Endothelial cell of umbilical vein (primary cell): ENCODE data around the gene MUC20. TPM values are rescaled to one million over a fixed set of nuclear protein-coding genes. Genes with fewer than 3 reads are reported as not detected.

Experiments
- BruUV-seq: library from RNA; stranded (reverse); fragments of 400-500 nt; replicated peaks from 2 replicates; lab custom pipeline; 2021; lab: Mats Ljungman, UMichigan
- CTCF ChIA-PET: fragments of 300-600, 350-600 bp; sonication (Branson Sonifier 250); formaldehyde crosslinking; loops from one replicate; lab custom pipeline; 2021; ENCODE audit warnings: antibody characterized with exemption, inconsistent platforms; lab: Charles Lee
- POLR2A ChIA-PET: fragments of 300-600, 350-600 bp; sonication (Branson Sonifier 250); formaldehyde crosslinking; loops from one replicate; lab custom pipeline; 2021; ENCODE audit warnings: antibody characterized with exemption, inconsistent platforms; lab: Charles Lee
- DNase-seq: peaks from one replicate; pipeline ENCODE4 v3.0.0-alpha.2; 2011; ENCODE audit warnings: low read depth, low spot score
- FAIRE-seq: peaks from 2 replicates; lab custom pipeline; 2011; peaks lifted over from hg19 to GRCh38; lab: Jason Lieb, UNC
- H2AFZ ChIP-seq: 2 replicates; pipeline ENCODE4 v1.6.0; 2012; ENCODE audit warnings: low read depth, low read length, control low read depth, inconsistent platforms
- H3K27ac ChIP-seq: 2 replicates; pipeline ENCODE4 v1.5.1; 2011; ENCODE audit warnings: low read depth, mild to moderate bottlenecking, control low read depth, low read length, moderate library complexity; ENCODE audit not compliant: insufficient read depth
- H3K27me3 ChIP-seq, 2 experiments: 2 replicates each; pipeline versions ENCODE4 v1.6.0 to v1.6.1; 2011; ENCODE audit warnings: low read length in 2 of 2, mixed read lengths in 1 of 2; ENCODE audit not compliant: control insufficient read depth in 2 of 2, insufficient read depth in 2 of 2
- H3K36me3 ChIP-seq, 2 experiments: 2 replicates in 1 of 2; 3 replicates in 1 of 2; pipeline ENCODE4 v1.5.1; 2011; ENCODE audit warnings: low read length in 2 of 2, mild to moderate bottlenecking in 1 of 2, moderate library complexity in 1 of 2; ENCODE audit not compliant: control insufficient read depth in 2 of 2, insufficient read depth in 2 of 2; ENCODE audit errors: extremely low read depth in 1 of 2
- H3K4me1 ChIP-seq: 3 replicates; pipeline ENCODE4 v1.5.1; 2011; ENCODE audit warnings: mild to moderate bottlenecking, low read length; ENCODE audit not compliant: control insufficient read depth, insufficient read depth; ENCODE audit errors: extremely low read depth
- H3K4me2 ChIP-seq: 2 replicates; pipeline ENCODE4 v1.6.1; 2011; ENCODE audit warnings: low read length, control low read depth, mixed read lengths; ENCODE audit not compliant: insufficient read depth
- H3K4me3 ChIP-seq, 3 experiments: fragments of 200-600 bp in 1 of 3; sonication (generic), shearing (Covaris generic) in 1 of 3; replicated peaks in 1 of 3; 2 replicates each; pipeline ENCODE4 v1.5.1; 2011 to 2016; ENCODE audit warnings: control low read depth in 3 of 3, low read length in 3 of 3, mild to moderate bottlenecking in 2 of 3, inconsistent platforms in 1 of 3, low read depth in 1 of 3, moderate library complexity in 1 of 3; ENCODE audit not compliant: insufficient read depth in 1 of 3
- H3K79me2 ChIP-seq: 2 replicates; pipeline ENCODE4 v1.6.0; 2012; ENCODE audit warnings: low read length, inconsistent platforms; ENCODE audit not compliant: control insufficient read depth, insufficient read depth
- H3K9ac ChIP-seq: replicated peaks from 2 replicates; pipeline ENCODE3; 2011; ENCODE audit warnings: low read length, control low read depth; ENCODE audit not compliant: insufficient read depth; ENCODE audit errors: extremely low read depth
- H3K9me1 ChIP-seq: replicated peaks from 3 replicates; pipeline ENCODE4 v1.6.0; 2011; ENCODE audit warnings: mild to moderate bottlenecking, low read length; ENCODE audit not compliant: control insufficient read depth, insufficient read depth; ENCODE audit errors: extremely low read depth
- H3K9me3 ChIP-seq: replicated peaks from 2 replicates; pipeline ENCODE4 v1.5.1; 2012; ENCODE audit warnings: low read length, inconsistent platforms; ENCODE audit not compliant: control insufficient read depth, insufficient read depth
- H4K20me1 ChIP-seq: replicated peaks from 2 replicates; pipeline ENCODE3; 2011; ENCODE audit warnings: mild to moderate bottlenecking, low read length; ENCODE audit not compliant: control insufficient read depth, insufficient read depth; ENCODE audit errors: extremely low read depth
- EZH2 ChIP-seq: IDR thresholded peaks from 2 replicates; pipeline ENCODE4 v1.6.1; 2012; ENCODE audit warnings: borderline replicate concordance, low read depth, mild to moderate bottlenecking, moderate library complexity, low read length, inconsistent platforms; ENCODE audit not compliant: severe bottlenecking
- FOS ChIP-seq: IDR thresholded peaks from 2 replicates; pipeline ENCODE4 v1.6.1; 2011; ENCODE audit warnings: mild to moderate bottlenecking, low read length, moderate library complexity, borderline replicate concordance; ENCODE audit not compliant: insufficient read depth
- GATA2 ChIP-seq: IDR thresholded peaks from 2 replicates; pipeline ENCODE4 v1.7.0; 2011; ENCODE audit warnings: low read depth, mild to moderate bottlenecking, moderate library complexity, mixed read lengths, low read length; ENCODE audit not compliant: insufficient read length, insufficient read depth
- JUN ChIP-seq: IDR thresholded peaks from 2 replicates; pipeline ENCODE4 v1.6.1; 2011; ENCODE audit warnings: borderline replicate concordance, low read depth; ENCODE audit not compliant: insufficient read length, insufficient read depth
- MYC ChIP-seq: IDR thresholded peaks from one replicate; pipeline ENCODE4 v1.6.1; 2011; ENCODE audit warnings: mild to moderate bottlenecking, low read depth, low read length
- POLR2A ChIP-seq: IDR thresholded peaks from 2 replicates; pipeline ENCODE4 v1.6.1; 2012; ENCODE audit warnings: low read depth, mild to moderate bottlenecking, control low read depth, low read length
- POLR2AphosphoS5 ChIP-seq: IDR thresholded peaks from 2 replicates; pipeline ENCODE4 v1.6.1; 2012; ENCODE audit warnings: low read depth, mild to moderate bottlenecking, control low read depth, low read length, moderate library complexity; ENCODE audit not compliant: insufficient read depth
- dilution Hi-C: fragments of 300-500 bp; cut with MboI; formaldehyde crosslinking; loops from one replicate; pipeline ENCODE4 v1.15.0; 2019; ENCODE audit warnings: low sequenced_read_pairs; ENCODE audit not compliant: extremely low pct_ligation_motif_present
- intact Hi-C: fragments of 100-400 bp; cut with micrococcal nuclease; formaldehyde crosslinking; loops from one replicate; pipeline ENCODE4 v1.10.0; 2022
- polyA plus RNA-seq, 4 experiments: library from polyadenylated mRNA; depleted of rRNA in 3 of 4; stranded (reverse) in 3 of 4; unstranded in 1 of 4; fragments of >200 nt; gene quantifications; 2 replicates each; pipeline versions ENCODE4 v1.2.1 to v1.2.3, GENCODE V29; 2011 to 2012; ENCODE audit warnings: missing spikeins in 1 of 4
- total RNA-seq: library from RNA; stranded (reverse); gene quantifications from 2 replicates; pipeline ENCODE4 v1.2.3, GENCODE V29; 2021
- TF ChIP-seq, protein P1 (sequence below), 2 donors: IDR thresholded peaks; 1 replicate in 1 of 2; 2 replicates in 1 of 2; pipeline ENCODE4 v1.5.1; 2011; ENCODE audit warnings: low read length in 2 of 2, mild to moderate bottlenecking in 2 of 2, moderate library complexity in 2 of 2, control low read depth in 1 of 2, inconsistent platforms in 1 of 2, low read depth in 1 of 2; ENCODE audit not compliant: insufficient read depth in 1 of 2; ENCODE audit errors: extremely low read depth in 1 of 2
- TF ChIP-seq, protein P2 (sequence below): IDR thresholded peaks from 2 replicates; pipeline ENCODE4 v1.6.1; 2011; ENCODE audit not compliant: insufficient read depth, insufficient read length

MUC20 gene
- total and polyA plus RNA-seq, 2 donors (not counting 3 experiments of a cell fraction or from before 2014, with no cell fraction given): 0.62 TPM; not detected in 1

DNA sequence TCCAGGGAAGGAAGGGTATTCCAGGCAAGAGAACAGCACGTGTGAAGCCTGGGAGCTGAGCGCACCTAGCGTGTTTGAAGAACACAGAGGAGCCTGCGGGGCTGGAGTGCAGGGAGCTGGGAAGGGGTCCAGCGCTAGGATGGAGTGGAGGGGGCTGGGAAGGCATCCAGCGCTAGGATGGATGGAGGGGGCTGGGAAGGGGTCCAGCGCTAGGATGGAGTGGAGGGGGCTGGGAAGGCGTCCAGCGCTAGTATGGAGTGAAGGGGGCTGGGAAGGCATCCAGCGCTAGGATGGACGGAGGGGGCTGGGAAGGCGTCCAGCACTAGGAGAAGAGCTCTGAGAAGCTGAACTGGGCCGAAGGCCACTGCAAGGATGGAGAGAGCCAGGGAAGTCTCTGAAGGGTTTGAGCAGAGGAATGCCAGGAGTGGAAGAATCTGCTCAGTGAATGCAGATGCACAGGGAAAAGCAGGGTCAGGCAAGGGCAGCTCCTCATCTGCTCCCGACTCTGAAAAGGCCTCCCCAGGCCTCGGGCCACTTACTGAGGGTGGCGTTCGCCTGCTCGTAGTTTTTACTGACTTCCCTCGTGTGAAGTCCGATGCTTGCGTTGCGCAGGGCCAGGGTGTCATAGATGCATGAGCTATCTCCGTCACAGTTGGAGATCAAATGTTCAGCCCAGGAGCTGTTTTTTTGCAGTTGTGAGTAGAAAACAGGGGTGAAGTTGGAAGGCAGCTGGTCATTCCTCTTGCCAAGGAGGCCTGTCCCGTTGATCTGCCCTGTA, 39.8 kb downstream of the MUC20 start:
- ChIA-PET POLR2A (no interaction called here), CTCF (interaction anchor here (1.0 kb wide), 2 partner anchors 29 to 89 kb away, joined by 3 read pairs; no protein-coding TSS in a partner anchor)
- Histone ChIP-seq H3K4me3 (no peak overlapping the region), H3K9me3 (no peaks in the 10 kb centered on the region), H3K36me3 (no peaks in the 10 kb centered on the region), H3K9me1 (no peaks in the 10 kb centered on the region), H2AFZ (no peak overlapping the region), H3K4me2 (no peak overlapping the region), H3K27ac (no peak overlapping the region), H3K79me2 (no peaks in the 10 kb centered on the region), H3K9ac (no peak overlapping the region), H3K27me3 (peaks cover 19 to 23% of the 10 kb centered on the region in 2 experiments), H3K4me1 (peaks cover 6% of the 10 kb centered on the region), H4K20me1 (no peaks in the 10 kb centered on the region)
- TF ChIP-seq EZH2 (no peak), POLR2AphosphoS5 (no peak), GATA2 (no peak), POLR2A (no peak), JUN (no peak), FOS (no peak), MYC (no peak)
- TF ChIP-seq, protein P1, sequence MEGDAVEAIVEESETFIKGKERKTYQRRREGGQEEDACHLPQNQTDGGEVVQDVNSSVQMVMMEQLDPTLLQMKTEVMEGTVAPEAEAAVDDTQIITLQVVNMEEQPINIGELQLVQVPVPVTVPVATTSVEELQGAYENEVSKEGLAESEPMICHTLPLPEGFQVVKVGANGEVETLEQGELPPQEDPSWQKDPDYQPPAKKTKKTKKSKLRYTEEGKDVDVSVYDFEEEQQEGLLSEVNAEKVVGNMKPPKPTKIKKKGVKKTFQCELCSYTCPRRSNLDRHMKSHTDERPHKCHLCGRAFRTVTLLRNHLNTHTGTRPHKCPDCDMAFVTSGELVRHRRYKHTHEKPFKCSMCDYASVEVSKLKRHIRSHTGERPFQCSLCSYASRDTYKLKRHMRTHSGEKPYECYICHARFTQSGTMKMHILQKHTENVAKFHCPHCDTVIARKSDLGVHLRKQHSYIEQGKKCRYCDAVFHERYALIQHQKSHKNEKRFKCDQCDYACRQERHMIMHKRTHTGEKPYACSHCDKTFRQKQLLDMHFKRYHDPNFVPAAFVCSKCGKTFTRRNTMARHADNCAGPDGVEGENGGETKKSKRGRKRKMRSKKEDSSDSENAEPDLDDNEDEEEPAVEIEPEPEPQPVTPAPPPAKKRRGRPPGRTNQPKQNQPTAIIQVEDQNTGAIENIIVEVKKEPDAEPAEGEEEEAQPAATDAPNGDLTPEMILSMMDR (IDR thresholded peaks at IDR 0.05; ENCODE audit: extremely low read depth in 1 of 2, insufficient read depth in 1 of 2, low read depth in 1 of 2, low read length in 2 of 2): no peak
- TF ChIP-seq, protein P2, sequence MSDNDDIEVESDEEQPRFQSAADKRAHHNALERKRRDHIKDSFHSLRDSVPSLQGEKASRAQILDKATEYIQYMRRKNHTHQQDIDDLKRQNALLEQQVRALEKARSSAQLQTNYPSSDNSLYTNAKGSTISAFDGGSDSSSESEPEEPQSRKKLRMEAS: no peak
- intact Hi-C loops: no loop called here
- FAIRE-seq (no peak), DNase-seq (no peak)
- BruUV-seq: no TSS peak
- dilution Hi-C loops: no loop called here
